Stimulated activated CD8-positive, alpha-beta memory T cell treated with anti-CD3 and anti-CD28 coated beads, Interleukin-4, amount 100 ng/mL, for 4 hours (primary cell): ENCODE results near the gene NFATC2.

ENCODE experiments used
- DNase-seq, 2 donors: peaks; one replicate each; pipeline ENCODE4 v3.0.0-alpha.2; 2020; ENCODE audit warnings: low read depth in 2 of 2, low spot score in 1 of 2

NFATC2 gene

DNA sequence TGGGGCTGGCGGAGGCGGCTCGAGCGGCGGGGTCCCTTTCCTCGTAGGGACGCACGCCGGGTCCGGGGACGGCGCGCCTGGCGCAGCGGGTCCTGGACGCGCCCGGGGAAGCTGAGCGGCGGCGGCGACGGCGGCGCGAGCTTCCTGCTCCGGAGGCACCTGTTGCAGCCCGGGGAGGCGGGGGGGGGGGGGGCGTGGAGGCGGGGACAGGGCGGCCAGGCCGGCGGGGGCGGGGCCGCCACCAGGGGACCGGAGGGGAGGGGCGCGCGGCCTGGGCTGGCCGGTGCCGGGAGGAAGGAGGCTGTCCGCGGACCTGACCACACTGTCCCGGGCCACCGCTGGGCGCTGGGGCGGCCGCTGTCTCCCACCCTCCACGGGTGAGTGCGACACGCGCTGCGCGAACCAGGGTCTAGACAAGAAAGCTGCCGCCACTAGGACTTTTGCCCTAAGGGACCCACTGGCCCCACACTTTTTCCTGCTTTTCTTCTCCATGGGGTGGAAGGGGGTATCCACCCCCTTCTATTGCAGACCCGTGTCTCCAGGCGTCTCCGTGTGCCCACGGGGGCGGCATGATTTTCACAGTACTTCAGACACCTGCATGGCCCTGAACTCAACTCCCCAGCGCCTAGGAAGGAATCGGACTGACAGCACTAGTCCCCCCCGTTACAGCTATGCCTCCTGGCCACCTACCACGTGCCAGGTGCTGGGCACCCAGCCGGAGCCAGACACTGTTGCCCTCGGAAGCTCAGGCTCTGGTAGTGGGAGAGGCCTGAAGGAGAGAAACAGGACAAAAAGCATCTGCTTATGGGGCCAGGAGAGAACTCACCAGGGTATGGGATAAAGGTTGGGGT is at the start of gene NFATC2:
TSS of gene NFATC2 (minus strand) at position 149 of the 851 bp plus-strand sequence. CDS start 220 bp downstream, outside the sequence.
- no peak for DNase-seq

DNA sequence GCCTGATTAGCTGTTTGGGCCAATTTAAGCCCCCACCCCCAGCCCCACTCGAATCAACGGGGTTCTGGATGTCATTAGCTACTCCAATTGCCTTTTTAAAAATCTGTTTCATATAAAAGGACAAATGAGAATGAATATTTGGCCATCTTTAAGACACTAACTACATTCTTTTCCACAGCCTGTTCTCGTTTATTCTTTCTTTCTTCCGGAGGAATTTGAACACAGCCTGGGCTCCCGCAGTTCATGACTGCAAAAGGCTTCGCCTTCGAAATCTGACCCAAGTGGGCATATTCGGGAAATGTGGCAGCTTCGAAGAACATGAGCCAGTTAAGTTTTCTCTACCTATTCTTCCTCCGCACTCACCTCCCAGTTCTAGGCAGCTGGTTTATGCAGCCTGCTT is 49.4 kb upstream of the NFATC2 start:
- no peak for DNase-seq

DNA sequence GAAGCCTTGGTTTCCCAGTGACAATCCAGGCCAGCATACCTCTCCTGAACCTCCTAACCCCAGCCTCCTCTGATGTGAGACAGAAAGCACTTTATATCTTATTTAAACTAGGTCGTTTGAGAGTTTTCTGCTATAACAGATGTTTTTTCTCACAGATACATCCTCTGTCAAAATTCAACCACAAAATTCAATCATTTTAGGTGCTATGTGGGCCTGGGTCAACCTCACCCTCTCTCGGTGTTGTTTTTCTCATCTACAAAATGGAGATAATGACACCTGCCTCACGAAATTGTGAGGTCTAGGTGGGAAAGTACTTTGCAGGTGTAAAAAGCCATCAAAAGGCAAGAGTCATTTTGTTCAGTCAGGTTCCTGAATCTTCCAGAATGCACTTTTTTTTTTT is 46.2 kb upstream of the NFATC2 start:
- DNase-seq = no peak

GRCh38 chr20:51587145-51587544 is 44.6 kb upstream of the NFATC2 start:
- no peak for DNase-seq

GRCh38 chr20:51586005-51586440 is 43.5 kb upstream of the NFATC2 start:
- DNase-seq = no peak

DNA sequence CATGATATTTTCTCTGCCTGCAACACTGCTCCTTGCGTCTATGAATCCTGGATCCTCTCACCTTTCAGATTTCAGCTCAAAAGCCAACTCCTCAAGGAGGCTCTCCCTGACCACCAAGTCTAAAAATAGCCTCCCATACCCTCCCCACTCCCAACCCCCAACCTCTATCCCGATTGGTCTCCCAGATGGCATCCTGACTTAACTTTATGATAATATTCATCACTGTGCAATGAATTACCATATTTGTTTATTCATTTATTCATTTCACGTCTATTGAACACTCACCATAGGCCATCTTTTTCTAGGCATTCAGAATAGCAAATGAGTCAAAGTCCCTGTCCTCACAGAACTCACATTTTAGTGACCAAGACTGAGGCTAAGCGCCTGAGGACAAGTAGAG is 42.6 kb upstream of the NFATC2 start:
- no peak for DNase-seq

DNA sequence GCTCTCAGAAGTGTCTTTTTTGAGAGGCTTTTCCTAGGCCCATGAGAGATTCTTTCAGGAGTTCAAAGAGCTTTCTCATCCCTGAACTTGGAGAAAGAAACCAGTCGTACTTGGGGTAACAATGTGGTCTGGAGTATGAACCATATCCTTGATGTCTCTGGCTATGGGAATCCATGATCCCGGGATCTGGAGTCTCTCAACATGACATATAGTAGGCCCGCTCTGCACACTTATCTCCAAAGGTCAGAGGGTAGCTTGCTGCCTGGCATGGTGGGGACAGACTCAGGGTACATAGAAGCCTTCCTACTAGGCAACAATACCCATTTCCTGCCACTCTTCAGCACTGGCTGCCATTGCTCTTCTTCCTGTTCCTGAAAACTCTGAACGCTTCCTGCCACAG is 42.2 kb upstream of the NFATC2 start:
- no peak for DNase-seq

DNA sequence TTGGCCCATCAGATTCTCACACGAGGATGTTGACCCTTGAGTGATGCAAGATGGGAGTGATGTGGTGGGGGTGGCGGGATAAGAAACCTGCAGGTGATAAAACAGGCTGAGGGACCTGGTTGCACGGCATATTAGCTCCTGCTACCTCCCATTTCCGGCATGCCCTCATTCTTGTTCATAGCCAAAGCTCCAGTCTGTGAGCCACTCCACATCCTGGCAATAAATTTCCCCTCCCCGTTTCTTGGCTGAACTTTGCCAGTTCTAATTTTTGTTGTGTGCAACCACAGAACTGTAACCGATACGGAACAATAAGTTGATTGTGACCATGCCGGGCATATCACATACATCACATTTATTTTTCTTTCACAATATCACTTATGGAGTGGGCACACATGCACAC is 41.6 kb upstream of the NFATC2 start:
- DNase-seq = no peak

- DNase-seq = no peak
Measured at GRCh38 chr20:51583499-51583898, 41.0 kb upstream of the NFATC2 start.

GRCh38 chr20:51583073-51583472 is 40.6 kb upstream of the NFATC2 start:
- DNase-seq = no peak

GRCh38 chr20:51581571-51581970 is 39.1 kb upstream of the NFATC2 start:
- DNase-seq = no peak

DNA sequence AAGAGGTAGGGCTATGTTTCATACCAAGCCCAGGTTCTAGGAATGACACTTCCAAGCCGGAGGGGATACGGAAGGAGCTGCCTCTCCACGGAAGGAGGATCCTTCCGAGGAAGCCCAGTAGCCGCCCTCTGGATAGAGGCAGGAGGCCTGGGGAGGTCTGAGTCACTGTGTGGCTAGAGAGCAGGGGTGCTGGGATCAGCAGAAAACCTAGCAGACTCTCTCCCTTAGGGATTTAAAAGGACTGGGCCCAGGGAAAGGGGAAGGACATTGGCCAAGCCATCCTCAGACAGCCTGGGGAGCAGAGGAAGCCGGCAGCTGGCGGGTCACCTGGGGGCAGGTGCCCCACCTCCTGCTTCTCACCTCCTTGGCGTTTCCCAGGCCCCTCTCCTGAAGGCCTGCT is 36.6 kb upstream of the NFATC2 start:
- DNase-seq = no peak

GRCh38 chr20:51578145-51578459 is 35.6 kb upstream of the NFATC2 start:
- no peak for DNase-seq

GRCh38 chr20:51577432-51578144 is 35.1 kb upstream of the NFATC2 start:
- DNase-seq = no peak

DNA sequence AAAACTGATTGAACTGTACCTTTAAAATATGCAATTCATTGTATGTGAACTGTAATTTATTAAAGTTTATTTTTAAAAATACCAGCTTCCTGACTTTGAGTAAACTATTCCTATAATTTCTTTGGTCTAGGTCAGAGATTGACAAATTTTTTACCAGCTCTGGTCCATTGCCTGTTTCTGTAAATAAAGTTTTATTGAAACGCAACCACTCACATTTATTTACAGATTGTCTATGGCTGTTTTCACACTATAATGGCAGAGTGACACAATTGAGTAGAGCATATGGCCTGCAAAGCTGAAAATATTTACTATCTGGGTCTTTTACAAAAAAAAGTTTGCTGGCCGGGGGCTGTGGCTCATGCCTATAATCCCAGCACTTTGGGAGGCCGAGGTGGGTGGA is 33.0 kb upstream of the NFATC2 start:
- no peak for DNase-seq

- no peak for DNase-seq
Measured at GRCh38 chr20:51574248-51575033, 31.9 kb upstream of the NFATC2 start.

GRCh38 chr20:51573576-51574243 is 31.2 kb upstream of the NFATC2 start:
- no peak for DNase-seq

DNA sequence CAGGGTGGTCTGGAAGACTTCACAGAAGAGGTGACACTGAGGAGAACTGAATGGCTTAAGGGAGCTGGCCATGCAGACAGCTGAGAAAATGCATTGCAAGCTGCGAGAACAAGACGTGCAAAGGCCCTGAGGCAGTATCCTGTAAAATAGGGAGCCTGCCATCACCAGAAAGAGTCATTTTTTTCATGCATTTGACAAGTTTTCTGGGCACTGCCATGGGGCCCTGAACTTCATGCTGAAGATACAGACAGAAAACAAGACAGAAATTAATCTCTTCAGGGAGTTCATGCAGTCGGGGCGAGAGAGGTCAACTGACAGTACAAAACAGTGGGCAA is 28.9 kb upstream of the NFATC2 start:
- DNase-seq = no peak

DNA sequence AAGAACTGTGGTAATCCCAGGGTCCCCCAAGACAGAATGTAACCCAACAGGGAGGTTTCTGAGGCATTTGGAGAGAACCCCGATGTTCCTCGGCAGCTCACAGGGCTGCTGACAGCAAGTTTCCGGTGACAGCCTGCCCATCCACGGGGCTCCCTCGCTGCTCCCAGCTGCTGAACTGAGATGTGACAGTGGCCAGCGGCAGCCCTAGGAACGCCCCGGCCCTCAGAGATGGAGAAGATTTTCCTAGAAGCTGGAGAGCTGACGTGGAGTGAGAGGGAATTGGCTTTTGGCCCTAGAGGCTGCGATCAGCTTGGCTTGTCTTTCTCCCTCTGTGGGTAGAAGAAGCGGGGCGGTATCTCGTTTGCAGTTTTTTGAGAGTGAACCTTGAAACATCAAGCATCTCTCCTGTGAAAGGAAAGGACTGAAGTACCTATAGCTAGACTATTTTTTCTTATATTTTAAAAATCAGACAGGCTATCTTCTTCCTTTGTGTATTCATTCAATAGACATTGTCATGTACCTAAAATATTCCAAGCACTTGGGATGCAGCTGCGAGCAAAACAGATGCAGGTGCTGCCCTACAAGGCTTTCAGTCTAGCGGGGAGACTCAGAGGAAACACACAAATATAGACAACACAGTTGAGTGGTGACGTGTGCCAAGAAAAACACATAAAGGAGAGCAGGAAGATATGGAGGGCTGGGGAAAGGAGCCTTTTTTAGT is 28.4 kb upstream of the NFATC2 start:
- no peak for DNase-seq

DNA sequence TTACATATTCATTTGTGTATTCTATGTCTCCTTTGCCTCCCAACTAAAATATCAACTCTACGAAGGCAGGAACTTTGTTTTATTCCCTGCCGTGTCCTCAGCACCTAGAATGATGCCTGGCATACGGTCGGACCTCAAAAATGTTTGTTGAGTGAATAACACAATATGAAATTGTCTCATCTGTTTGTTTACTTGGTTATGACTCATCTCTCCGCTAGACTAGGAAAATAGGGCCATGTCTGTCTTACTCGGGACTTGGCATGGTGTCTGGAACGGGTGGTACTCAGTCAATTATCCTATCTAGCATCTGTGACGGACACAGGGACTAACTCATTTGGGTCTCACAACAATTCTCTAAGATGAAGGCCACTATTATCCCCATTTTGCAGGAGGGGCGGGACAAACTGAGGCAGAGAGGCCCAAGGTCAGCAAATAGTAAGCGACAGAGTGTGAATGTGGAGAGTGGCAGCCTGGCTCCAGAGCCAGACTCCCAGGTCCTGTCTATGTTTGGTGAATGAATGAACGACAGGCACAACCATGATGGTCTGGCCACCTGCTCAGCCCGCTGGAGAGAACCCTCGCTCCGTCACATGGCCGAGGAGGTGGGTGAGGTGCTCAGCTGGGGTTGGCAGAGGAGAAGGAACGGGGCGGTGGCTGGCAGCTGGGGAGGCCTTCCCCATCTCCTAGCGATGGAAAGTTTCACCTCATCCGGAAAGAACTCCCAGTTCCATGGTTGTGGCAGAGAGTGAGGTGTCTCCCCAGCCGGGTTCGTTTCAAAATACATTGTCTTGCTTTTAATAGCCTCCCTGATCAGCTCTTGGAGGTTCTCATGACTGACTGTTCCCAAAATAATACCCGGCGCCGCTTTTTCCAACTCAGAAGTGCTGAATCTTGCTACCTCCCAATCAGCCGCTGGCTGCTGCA is 27.6 kb upstream of the NFATC2 start:
- DNase-seq = no peak
